NCI-H2171 treated with DMSO at 0.1 percent for 48 hours (cell line): ENCODE measurements around the gene CHST13.

Experiments
- DNase-seq: peaks from one replicate; lab custom pipeline; 2025; lab: John Stamatoyannopoulos, UW

The CHST13 gene

GRCh38 chr3:126508564-126508964, 15.4 kb upstream of the CHST13 start:
- no peak for DNase-seq

GRCh38 chr3:126509597-126510307, 14.2 kb upstream of the CHST13 start:
- peak; percentile 24 for DNase-seq

GRCh38 chr3:126510308-126510910, 13.5 kb upstream of the CHST13 start:
- no peak for DNase-seq

- DNase-seq = no peak
These were observed 12.7 kb upstream of the CHST13 start for GRCh38 chr3:126511291-126511690.

- no peak for DNase-seq
These were observed 11.9 kb upstream of the CHST13 start for GRCh38 chr3:126512026-126512425.

- DNase-seq = no peak
These were observed 10.9 kb upstream of the CHST13 start for GRCh38 chr3:126512916-126513650.

GRCh38 chr3:126514161-126514560, 9.8 kb upstream of the CHST13 start:
- DNase-seq = no peak

GRCh38 chr3:126515066-126515706, 8.8 kb upstream of the CHST13 start:
- DNase-seq = peak; percentile 5

- no peak for DNase-seq
These were observed 7.6 kb upstream of the CHST13 start for GRCh38 chr3:126516152-126516935.

- no peak for DNase-seq
These were observed 7.0 kb upstream of the CHST13 start for GRCh38 chr3:126516936-126517290.

GRCh38 chr3:126517291-126517951, 6.5 kb upstream of the CHST13 start, which contains the start of gene UROC1:
Gene UROC1 (minus strand): TSS chr3:126517773. CDS start chr3:126517719, 54 bp downstream.
- no peak for DNase-seq

- DNase-seq = peak; percentile 9
These were observed 5.8 kb upstream of the CHST13 start for GRCh38 chr3:126517986-126518778.

GRCh38 chr3:126518779-126519177, 5.2 kb upstream of the CHST13 start:
- DNase-seq = no peak

GRCh38 chr3:126519506-126520455, 4.2 kb upstream of the CHST13 start:
- no peak for DNase-seq

- DNase-seq = peak; percentile 67
These were observed 2.6 kb upstream of the CHST13 start for GRCh38 chr3:126521122-126521891.

- peak; percentile 56 for DNase-seq
These were observed 1.6 kb upstream of the CHST13 start for GRCh38 chr3:126522363-126522788.

GRCh38 chr3:126524429-126524988, 554 bp downstream of the CHST13 start:
- no peak for DNase-seq
